WTC11 (cell line): ENCODE results near the gene STAG1. TPM values are rescaled to one million over a fixed set of nuclear protein-coding genes. Genes with fewer than 3 reads are reported as not detected.

Source experiments
- ATAC-seq: fragments of 200-7000 bp; cut with Tn5 transposase; 2 replicates; pipeline ENCODE4 v1.10.0; 2021; ENCODE audit warnings: mild to moderate bottlenecking, moderate library complexity
- CTCF ChIA-PET: fragments of 300-600 bp; sonication (Branson Sonifier 250); formaldehyde crosslinking; loops from one replicate; lab custom pipeline; 2021; ENCODE audit warnings: antibody characterized with exemption; lab: Charles Lee
- POLR2A ChIA-PET: fragments of 350-600 bp; sonication (Branson Sonifier 250); formaldehyde crosslinking; loops from one replicate; lab custom pipeline; 2021; ENCODE audit warnings: antibody characterized with exemption; lab: Charles Lee
- DNase-seq: peaks from one replicate; pipeline ENCODE4 v3.0.0; 2021; ENCODE audit warnings: low spot score
- H3K27ac Mint-ChIP-seq: 2 replicates; pipeline ENCODE4 v1.8.0; 2021; ENCODE audit warnings: mixed read lengths
- H3K27me3 Mint-ChIP-seq: 2 replicates; pipeline ENCODE4 v1.8.0; 2021; ENCODE audit warnings: low read depth, mild to moderate bottlenecking, moderate library complexity, mixed read lengths
- H3K36me3 Mint-ChIP-seq: 2 replicates; pipeline ENCODE4 v1.8.0; 2021; ENCODE audit warnings: mixed read lengths
- H3K4me1 Mint-ChIP-seq: 2 replicates; pipeline ENCODE4 v1.8.0; 2022; ENCODE audit warnings: mixed read lengths
- H3K4me3 Mint-ChIP-seq: 2 replicates; pipeline ENCODE4 v1.8.0; 2021; ENCODE audit warnings: mild to moderate bottlenecking, moderate library complexity, mixed read lengths
- H3K9me3 Mint-ChIP-seq: 2 replicates; pipeline ENCODE4 v1.8.0; 2021; ENCODE audit warnings: mixed read lengths
- EMX1 ChIP-seq: fragments of 250-450 bp; sonication (Bioruptor Pico); IDR thresholded peaks from 2 replicates; pipeline ENCODE4 v1.8.0; 2021; ENCODE audit warnings: mild to moderate bottlenecking
- GRHL2 ChIP-seq: fragments of 250-450 bp; sonication (Bioruptor Pico); IDR thresholded peaks from 2 replicates; pipeline ENCODE4 v1.8.0; 2022; ENCODE audit warnings: mild to moderate bottlenecking, moderate library complexity; ENCODE audit not compliant: insufficient replicate concordance, severe bottlenecking
- HMGA2 ChIP-seq: fragments of 250-450 bp; sonication (Bioruptor Pico); IDR thresholded peaks from 2 replicates; pipeline ENCODE4 v1.4.0; 2021; ENCODE audit warnings: mild to moderate bottlenecking, moderate library complexity
- IRF2 ChIP-seq: sonication (generic); formaldehyde crosslinking; IDR thresholded peaks from 2 replicates; pipeline ENCODE4 v1.8.0; 2022; ENCODE audit warnings: low read depth, missing genetic modification reagents, borderline replicate concordance
- JAZF1 ChIP-seq: fragments of 250-450 bp; sonication (Bioruptor Pico); IDR thresholded peaks from 2 replicates; pipeline ENCODE4 v1.9.0; 2021; ENCODE audit warnings: moderate library complexity, mild to moderate bottlenecking, inconsistent platforms
- KAT7 ChIP-seq: sonication (generic); formaldehyde crosslinking; IDR thresholded peaks from 2 replicates; pipeline ENCODE4 v1.8.1; 2023; ENCODE audit warnings: missing genetic modification reagents, mild to moderate bottlenecking, borderline replicate concordance
- MYBL2 ChIP-seq: sonication (generic); formaldehyde crosslinking; IDR thresholded peaks from 2 replicates; pipeline ENCODE4 v1.8.1; 2023; ENCODE audit warnings: mild to moderate bottlenecking, moderate library complexity, missing genetic modification reagents
- NFE2L1 ChIP-seq: sonication (generic); formaldehyde crosslinking; IDR thresholded peaks from 2 replicates; pipeline ENCODE4 v1.8.1; 2023; ENCODE audit warnings: missing genetic modification reagents
- NFYB ChIP-seq: sonication (generic); formaldehyde crosslinking; conservative IDR thresholded peaks from 2 replicates; pipeline ENCODE4 v1.8.0; 2022; ENCODE audit warnings: low read depth, missing genetic modification reagents
- NR1H2 ChIP-seq: sonication (generic); formaldehyde crosslinking; IDR thresholded peaks from 2 replicates; pipeline ENCODE4 v1.9.0; 2021; ENCODE audit warnings: mild to moderate bottlenecking, moderate library complexity, missing genetic modification reagents
- NR3C1 ChIP-seq: sonication (generic); formaldehyde crosslinking; conservative IDR thresholded peaks from 2 replicates; pipeline ENCODE4 v1.8.1; 2023; ENCODE audit warnings: low read depth, mild to moderate bottlenecking, missing genetic modification reagents
- SP1 ChIP-seq: sonication (generic); formaldehyde crosslinking; conservative IDR thresholded peaks from 2 replicates; pipeline ENCODE4 v1.8.1; 2022; ENCODE audit warnings: missing genetic modification reagents
- ZNF219 ChIP-seq: sonication (generic); formaldehyde crosslinking; IDR thresholded peaks from 2 replicates; pipeline ENCODE4 v1.8.0; 2023; ENCODE audit warnings: missing genetic modification reagents, mild to moderate bottlenecking, borderline replicate concordance
- ZNF263 ChIP-seq: sonication (generic); formaldehyde crosslinking; IDR thresholded peaks from 2 replicates; pipeline ENCODE4 v1.8.1; 2022; ENCODE audit warnings: low read depth, mild to moderate bottlenecking, moderate library complexity, missing genetic modification reagents
- total RNA-seq: library from RNA; stranded (reverse); gene quantifications from 3 replicates; pipeline ENCODE4 v1.2.3, GENCODE V29; 2021
- TF ChIP-seq, protein P1 (sequence below): fragments of 250-450 bp; sonication (Bioruptor Pico); IDR thresholded peaks from 2 replicates; pipeline ENCODE4 v1.9.0; 2021; ENCODE audit warnings: mild to moderate bottlenecking
- TF ChIP-seq, protein P2 (sequence below): sonication (generic); formaldehyde crosslinking; IDR thresholded peaks from 2 replicates; pipeline ENCODE4 v1.8.1; 2022; ENCODE audit warnings: missing genetic modification reagents, borderline replicate concordance
- TF ChIP-seq, protein P3 (sequence below): sonication (generic); formaldehyde crosslinking; IDR thresholded peaks from 2 replicates; pipeline ENCODE4 v1.8.1; 2023; ENCODE audit warnings: mild to moderate bottlenecking, missing genetic modification reagents, moderate library complexity
- TF ChIP-seq, protein P4 (sequence below): fragments of 250-450 bp; sonication (Bioruptor Pico); IDR thresholded peaks from 2 replicates; pipeline ENCODE4 v1.8.0; 2021; ENCODE audit warnings: mild to moderate bottlenecking
- TF ChIP-seq, protein P5 (sequence below): sonication (generic); formaldehyde crosslinking; IDR thresholded peaks from 2 replicates; pipeline ENCODE4 v1.8.1; 2022; ENCODE audit warnings: mild to moderate bottlenecking, missing genetic modification reagents, moderate library complexity, borderline replicate concordance
- TF ChIP-seq, protein P6 (sequence below): sonication (generic); formaldehyde crosslinking; IDR thresholded peaks from 2 replicates; pipeline ENCODE4 v1.8.0; 2022; ENCODE audit warnings: mild to moderate bottlenecking, missing genetic modification reagents
- TF ChIP-seq, protein P7 (sequence below): sonication (generic); formaldehyde crosslinking; IDR thresholded peaks from 2 replicates; pipeline ENCODE4 v1.8.0; 2023; ENCODE audit warnings: missing genetic modification reagents, mild to moderate bottlenecking, borderline replicate concordance

The STAG1 gene
- total RNA-seq, 1 experiment from 2014 or later = 20.7 TPM

DNA sequence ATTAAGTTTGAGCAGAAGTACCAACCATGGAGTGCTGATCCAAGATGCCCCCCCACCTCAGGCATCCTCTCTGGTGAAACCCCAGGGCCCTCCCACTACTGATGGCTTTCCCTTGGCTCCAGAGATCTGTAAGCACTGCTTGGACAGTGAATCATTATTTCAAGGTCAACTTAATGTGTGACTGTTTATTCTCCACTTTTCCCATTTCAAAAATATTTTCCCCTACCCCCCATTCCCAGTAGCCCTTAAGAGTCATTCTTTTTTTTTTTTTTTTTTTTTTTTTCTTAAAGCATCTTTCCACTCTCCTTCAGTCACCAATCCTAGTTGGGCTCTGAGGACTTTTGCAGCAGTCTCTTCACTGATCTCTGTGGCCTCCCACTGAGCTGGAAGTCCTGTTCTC is 419.4 kb downstream of the STAG1 start (continued):
- TF ChIP-seq JAZF1 (no peak), ZNF263 (no peak), HMGA2 (no peak), ZNF219 (CRISPR knock-in tag) (no peak), MYBL2 (CRISPR knock-in tag) (no peak), NR3C1 (CRISPR knock-in tag) (no peak), SP1 (CRISPR knock-in tag) (no peak), IRF2 (CRISPR knock-in tag) (no peak), NFE2L1 (CRISPR knock-in tag) (no peak), NFYB (CRISPR knock-in tag) (no peak)

DNA sequence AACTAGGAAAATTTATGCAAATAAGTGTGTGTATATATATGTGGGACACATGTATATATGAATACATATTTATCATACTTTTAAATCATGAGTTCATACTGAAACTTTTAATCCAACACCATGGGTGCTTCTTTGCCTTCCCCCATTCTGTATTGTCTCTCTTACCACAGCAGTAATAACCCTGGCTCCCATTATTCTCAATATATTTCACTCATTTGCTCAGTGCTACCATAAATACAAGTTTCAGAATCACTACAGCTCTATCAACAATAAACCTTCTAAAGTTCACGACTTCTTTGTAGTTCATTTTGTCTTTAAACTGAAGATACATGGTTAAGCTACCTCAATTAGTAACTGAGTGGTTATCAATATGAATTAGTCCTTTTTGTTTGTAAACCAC is 419.9 kb downstream of the STAG1 start:
- no peak for ATAC-seq
- TF ChIP-seq JAZF1 = no peak
- TF ChIP-seq, protein P1, sequence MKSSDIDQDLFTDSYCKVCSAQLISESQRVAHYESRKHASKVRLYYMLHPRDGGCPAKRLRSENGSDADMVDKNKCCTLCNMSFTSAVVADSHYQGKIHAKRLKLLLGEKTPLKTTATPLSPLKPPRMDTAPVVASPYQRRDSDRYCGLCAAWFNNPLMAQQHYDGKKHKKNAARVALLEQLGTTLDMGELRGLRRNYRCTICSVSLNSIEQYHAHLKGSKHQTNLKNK (CRISPR knock-in tag) = no peak
- TF ChIP-seq KAT7 (CRISPR knock-in tag) = no peak
- TF ChIP-seq, protein P2, sequence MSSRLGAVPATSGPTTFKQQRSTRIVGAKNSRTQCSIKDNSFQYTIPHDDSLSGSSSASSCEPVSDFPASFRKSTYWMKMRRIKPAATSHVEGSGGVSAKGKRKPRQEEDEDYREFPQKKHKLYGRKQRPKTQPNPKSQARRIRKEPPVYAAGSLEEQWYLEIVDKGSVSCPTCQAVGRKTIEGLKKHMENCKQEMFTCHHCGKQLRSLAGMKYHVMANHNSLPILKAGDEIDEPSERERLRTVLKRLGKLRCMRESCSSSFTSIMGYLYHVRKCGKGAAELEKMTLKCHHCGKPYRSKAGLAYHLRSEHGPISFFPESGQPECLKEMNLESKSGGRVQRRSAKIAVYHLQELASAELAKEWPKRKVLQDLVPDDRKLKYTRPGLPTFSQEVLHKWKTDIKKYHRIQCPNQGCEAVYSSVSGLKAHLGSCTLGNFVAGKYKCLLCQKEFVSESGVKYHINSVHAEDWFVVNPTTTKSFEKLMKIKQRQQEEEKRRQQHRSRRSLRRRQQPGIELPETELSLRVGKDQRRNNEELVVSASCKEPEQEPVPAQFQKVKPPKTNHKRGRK (CRISPR knock-in tag) = no peak
- no peak for TF ChIP-seq GRHL2 (CRISPR knock-in tag)
- TF ChIP-seq, protein P3, sequence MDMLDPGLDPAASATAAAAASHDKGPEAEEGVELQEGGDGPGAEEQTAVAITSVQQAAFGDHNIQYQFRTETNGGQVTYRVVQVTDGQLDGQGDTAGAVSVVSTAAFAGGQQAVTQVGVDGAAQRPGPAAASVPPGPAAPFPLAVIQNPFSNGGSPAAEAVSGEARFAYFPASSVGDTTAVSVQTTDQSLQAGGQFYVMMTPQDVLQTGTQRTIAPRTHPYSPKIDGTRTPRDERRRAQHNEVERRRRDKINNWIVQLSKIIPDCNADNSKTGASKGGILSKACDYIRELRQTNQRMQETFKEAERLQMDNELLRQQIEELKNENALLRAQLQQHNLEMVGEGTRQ (CRISPR knock-in tag) = no peak
- Mint-ChIP-seq H3K4me3 (no peak overlapping the region), H3K4me1 (no peaks in the 10 kb centered on the region), H3K36me3 (peaks cover 22% of the 10 kb centered on the region), H3K27me3 (no peaks in the 10 kb centered on the region), H3K27ac (no peak overlapping the region), H3K9me3 (no peaks in the 10 kb centered on the region)
- ChIA-PET POLR2A (no interaction called here), CTCF (no interaction called here)
- DNase-seq = no peak

DNA sequence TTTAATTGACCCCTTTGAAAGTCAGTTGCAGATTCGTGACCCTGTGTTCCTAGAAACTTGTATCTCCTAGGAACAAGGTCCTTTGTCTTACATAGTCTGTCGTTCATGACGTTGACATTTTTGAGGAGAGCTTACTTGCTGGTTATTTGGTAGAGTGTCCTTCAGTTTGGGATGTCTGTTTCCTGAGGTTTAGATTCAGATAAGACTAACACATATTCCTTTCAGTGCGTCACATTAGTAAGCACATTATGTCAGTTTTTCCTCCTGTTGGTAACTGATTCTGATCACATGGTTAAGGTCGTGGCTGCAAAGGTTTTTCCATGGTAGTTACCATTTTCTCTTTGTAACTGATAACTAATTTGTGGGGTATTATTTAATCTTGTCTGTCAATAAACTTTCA is 421.3 kb downstream of the STAG1 start:
- CTCF ChIA-PET = no interaction called here
- TF ChIP-seq, protein P4, sequence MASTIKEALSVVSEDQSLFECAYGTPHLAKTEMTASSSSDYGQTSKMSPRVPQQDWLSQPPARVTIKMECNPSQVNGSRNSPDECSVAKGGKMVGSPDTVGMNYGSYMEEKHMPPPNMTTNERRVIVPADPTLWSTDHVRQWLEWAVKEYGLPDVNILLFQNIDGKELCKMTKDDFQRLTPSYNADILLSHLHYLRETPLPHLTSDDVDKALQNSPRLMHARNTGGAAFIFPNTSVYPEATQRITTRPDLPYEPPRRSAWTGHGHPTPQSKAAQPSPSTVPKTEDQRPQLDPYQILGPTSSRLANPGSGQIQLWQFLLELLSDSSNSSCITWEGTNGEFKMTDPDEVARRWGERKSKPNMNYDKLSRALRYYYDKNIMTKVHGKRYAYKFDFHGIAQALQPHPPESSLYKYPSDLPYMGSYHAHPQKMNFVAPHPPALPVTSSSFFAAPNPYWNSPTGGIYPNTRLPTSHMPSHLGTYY (CRISPR knock-in tag) = no peak
- TF ChIP-seq, protein P5, sequence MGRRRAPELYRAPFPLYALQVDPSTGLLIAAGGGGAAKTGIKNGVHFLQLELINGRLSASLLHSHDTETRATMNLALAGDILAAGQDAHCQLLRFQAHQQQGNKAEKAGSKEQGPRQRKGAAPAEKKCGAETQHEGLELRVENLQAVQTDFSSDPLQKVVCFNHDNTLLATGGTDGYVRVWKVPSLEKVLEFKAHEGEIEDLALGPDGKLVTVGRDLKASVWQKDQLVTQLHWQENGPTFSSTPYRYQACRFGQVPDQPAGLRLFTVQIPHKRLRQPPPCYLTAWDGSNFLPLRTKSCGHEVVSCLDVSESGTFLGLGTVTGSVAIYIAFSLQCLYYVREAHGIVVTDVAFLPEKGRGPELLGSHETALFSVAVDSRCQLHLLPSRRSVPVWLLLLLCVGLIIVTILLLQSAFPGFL (CRISPR knock-in tag) = no peak
- TF ChIP-seq, protein P3 (CRISPR knock-in tag) = no peak
- TF ChIP-seq EMX1 (no peak), MYBL2 (CRISPR knock-in tag) (no peak), NR1H2 (no peak)
- TF ChIP-seq, protein P6, sequence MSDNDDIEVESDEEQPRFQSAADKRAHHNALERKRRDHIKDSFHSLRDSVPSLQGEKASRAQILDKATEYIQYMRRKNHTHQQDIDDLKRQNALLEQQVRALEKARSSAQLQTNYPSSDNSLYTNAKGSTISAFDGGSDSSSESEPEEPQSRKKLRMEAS (CRISPR knock-in tag) = no peak
- TF ChIP-seq, protein P7, sequence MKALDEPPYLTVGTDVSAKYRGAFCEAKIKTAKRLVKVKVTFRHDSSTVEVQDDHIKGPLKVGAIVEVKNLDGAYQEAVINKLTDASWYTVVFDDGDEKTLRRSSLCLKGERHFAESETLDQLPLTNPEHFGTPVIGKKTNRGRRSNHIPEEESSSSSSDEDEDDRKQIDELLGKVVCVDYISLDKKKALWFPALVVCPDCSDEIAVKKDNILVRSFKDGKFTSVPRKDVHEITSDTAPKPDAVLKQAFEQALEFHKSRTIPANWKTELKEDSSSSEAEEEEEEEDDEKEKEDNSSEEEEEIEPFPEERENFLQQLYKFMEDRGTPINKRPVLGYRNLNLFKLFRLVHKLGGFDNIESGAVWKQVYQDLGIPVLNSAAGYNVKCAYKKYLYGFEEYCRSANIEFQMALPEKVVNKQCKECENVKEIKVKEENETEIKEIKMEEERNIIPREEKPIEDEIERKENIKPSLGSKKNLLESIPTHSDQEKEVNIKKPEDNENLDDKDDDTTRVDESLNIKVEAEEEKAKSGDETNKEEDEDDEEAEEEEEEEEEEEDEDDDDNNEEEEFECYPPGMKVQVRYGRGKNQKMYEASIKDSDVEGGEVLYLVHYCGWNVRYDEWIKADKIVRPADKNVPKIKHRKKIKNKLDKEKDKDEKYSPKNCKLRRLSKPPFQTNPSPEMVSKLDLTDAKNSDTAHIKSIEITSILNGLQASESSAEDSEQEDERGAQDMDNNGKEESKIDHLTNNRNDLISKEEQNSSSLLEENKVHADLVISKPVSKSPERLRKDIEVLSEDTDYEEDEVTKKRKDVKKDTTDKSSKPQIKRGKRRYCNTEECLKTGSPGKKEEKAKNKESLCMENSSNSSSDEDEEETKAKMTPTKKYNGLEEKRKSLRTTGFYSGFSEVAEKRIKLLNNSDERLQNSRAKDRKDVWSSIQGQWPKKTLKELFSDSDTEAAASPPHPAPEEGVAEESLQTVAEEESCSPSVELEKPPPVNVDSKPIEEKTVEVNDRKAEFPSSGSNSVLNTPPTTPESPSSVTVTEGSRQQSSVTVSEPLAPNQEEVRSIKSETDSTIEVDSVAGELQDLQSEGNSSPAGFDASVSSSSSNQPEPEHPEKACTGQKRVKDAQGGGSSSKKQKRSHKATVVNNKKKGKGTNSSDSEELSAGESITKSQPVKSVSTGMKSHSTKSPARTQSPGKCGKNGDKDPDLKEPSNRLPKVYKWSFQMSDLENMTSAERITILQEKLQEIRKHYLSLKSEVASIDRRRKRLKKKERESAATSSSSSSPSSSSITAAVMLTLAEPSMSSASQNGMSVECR (CRISPR knock-in tag) = no peak

More for the DNA sequence above, 421.3 kb downstream of the STAG1 start:
- DNase-seq (no peak), ATAC-seq (no peak)
- Mint-ChIP-seq H3K27ac (peak overlapping the region; percentile 54), H3K27me3 (no peaks in the 10 kb centered on the region), H3K9me3 (no peaks in the 10 kb centered on the region), H3K4me3 (no peak overlapping the region), H3K4me1 (no peaks in the 10 kb centered on the region), H3K36me3 (peaks cover 36% of the 10 kb centered on the region)
- POLR2A ChIA-PET = no interaction called here
